Lower leg skin (tissue), 3 donors: ENCODE results near the gene CYP27A1.

ENCODE experiments used
- POLR2A ChIP-seq, 2 donors: fragments of 450-650 bp; IDR thresholded peaks; one replicate each; pipeline ENCODE4 v1.6.1; 2016 to 2017; ENCODE audit warnings: antibody characterized with exemption in 2 of 2, mild to moderate bottlenecking in 1 of 2, moderate library complexity in 1 of 2
- TF ChIP-seq, protein P1 (sequence below), 3 donors: fragments of 450-650 bp; IDR thresholded peaks; one replicate each; pipeline ENCODE4 v1.5.1; 2016; ENCODE audit warnings: antibody characterized with exemption in 3 of 3, mild to moderate bottlenecking in 3 of 3, moderate library complexity in 2 of 3

DNA sequence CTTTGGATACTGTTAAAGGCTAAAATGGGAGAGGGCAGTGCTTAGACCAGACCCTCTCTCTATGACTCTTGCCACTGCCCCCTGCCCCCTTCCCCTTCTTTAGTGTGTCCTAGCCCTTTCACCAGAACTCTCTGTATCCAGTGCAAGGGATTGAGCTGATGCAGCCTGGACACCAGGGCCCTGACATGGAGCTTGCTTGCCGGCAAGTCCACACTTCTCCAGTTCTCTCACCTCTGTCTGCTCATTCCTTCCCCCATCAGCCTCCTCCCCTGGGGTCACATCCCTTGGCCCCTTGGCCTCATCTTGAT is 76.1 kb downstream of the CYP27A1 start:
- TF ChIP-seq, protein P1, sequence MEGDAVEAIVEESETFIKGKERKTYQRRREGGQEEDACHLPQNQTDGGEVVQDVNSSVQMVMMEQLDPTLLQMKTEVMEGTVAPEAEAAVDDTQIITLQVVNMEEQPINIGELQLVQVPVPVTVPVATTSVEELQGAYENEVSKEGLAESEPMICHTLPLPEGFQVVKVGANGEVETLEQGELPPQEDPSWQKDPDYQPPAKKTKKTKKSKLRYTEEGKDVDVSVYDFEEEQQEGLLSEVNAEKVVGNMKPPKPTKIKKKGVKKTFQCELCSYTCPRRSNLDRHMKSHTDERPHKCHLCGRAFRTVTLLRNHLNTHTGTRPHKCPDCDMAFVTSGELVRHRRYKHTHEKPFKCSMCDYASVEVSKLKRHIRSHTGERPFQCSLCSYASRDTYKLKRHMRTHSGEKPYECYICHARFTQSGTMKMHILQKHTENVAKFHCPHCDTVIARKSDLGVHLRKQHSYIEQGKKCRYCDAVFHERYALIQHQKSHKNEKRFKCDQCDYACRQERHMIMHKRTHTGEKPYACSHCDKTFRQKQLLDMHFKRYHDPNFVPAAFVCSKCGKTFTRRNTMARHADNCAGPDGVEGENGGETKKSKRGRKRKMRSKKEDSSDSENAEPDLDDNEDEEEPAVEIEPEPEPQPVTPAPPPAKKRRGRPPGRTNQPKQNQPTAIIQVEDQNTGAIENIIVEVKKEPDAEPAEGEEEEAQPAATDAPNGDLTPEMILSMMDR (IDR thresholded peaks at IDR 0.05) = no peak
- no peak for TF ChIP-seq POLR2A (IDR thresholded peaks at IDR 0.05)
